HepG2 (cell line): ENCODE measurements around the gene BORCS5. TPM values are rescaled to one million over a fixed set of nuclear protein-coding genes. Genes with fewer than 3 reads are reported as not detected.
A peak's percentile ranks its signal among the peaks of the same experiment; 100 is the strongest.

ENCODE experiments used
- ARNT ChIP-seq: fragments of 450-650 bp; IDR thresholded peaks from 2 replicates; pipeline ENCODE4 v1.6.1; 2017
- BATF2 ChIP-seq: sonication (generic); formaldehyde crosslinking; IDR thresholded peaks from 2 replicates; pipeline ENCODE4 v1.8.0; 2022; ENCODE audit warnings: mild to moderate bottlenecking, missing genetic modification reagents, moderate library complexity
- CREB3 ChIP-seq: sonication (generic); formaldehyde crosslinking; IDR thresholded peaks from 2 replicates; pipeline ENCODE4 v1.5.0; 2020; ENCODE audit warnings: missing genetic modification reagents
- GATAD2A ChIP-seq: IDR thresholded peaks from 2 replicates; pipeline ENCODE4 v1.6.1; 2016
- HNF4G ChIP-seq, 2 experiments: sonication (generic) in 1 of 2; formaldehyde crosslinking in 1 of 2; IDR thresholded peaks; 2 replicates each; pipeline versions ENCODE4 v1.4.0 to v1.6.1; 2011 to 2020; ENCODE audit warnings: borderline replicate concordance in 2 of 2, low read depth in 2 of 2, mild to moderate bottlenecking in 2 of 2, low read length in 1 of 2, missing genetic modification reagents in 1 of 2, moderate library complexity in 1 of 2
- MAFK ChIP-seq, 2 experiments: IDR thresholded peaks in 1 of 2; conservative IDR thresholded peaks in 1 of 2; 2 replicates each; pipeline ENCODE4 v1.6.1; 2011; ENCODE audit warnings: improper control_type of control experiment in 2 of 2, low read length in 2 of 2
- MBD4 ChIP-seq: IDR thresholded peaks from 2 replicates; pipeline ENCODE4 v1.6.1; 2012; ENCODE audit warnings: low read length, inconsistent platforms, borderline replicate concordance
- PAXIP1 ChIP-seq: sonication (generic); formaldehyde crosslinking; conservative IDR thresholded peaks from 2 replicates; pipeline ENCODE4 v1.4.0; 2020; ENCODE audit warnings: mild to moderate bottlenecking, missing genetic modification reagents, moderate library complexity
- TBX3 ChIP-seq: fragments of 450-650 bp; IDR thresholded peaks from 2 replicates; pipeline ENCODE4 v1.6.1; 2017; ENCODE audit warnings: antibody characterized with exemption, mild to moderate bottlenecking, inconsistent platforms, borderline replicate concordance
- TFAP4 ChIP-seq: sonication (generic); IDR thresholded peaks from 2 replicates; pipeline ENCODE4 v1.6.1; 2016; ENCODE audit warnings: low read depth, borderline replicate concordance
- TOPORS ChIP-seq: sonication (generic); formaldehyde crosslinking; IDR thresholded peaks from 2 replicates; pipeline ENCODE4 v1.8.0; 2023; ENCODE audit warnings: mild to moderate bottlenecking, missing genetic modification reagents
- ZNF225 ChIP-seq: sonication (generic); formaldehyde crosslinking; IDR thresholded peaks from 2 replicates; pipeline ENCODE4 v1.4.0; 2020; ENCODE audit warnings: mild to moderate bottlenecking, missing genetic modification reagents
- ZNF274 ChIP-seq: sonication (generic); formaldehyde crosslinking; IDR thresholded peaks from 2 replicates; pipeline ENCODE4 v1.5.1; 2020; ENCODE audit warnings: mild to moderate bottlenecking, missing genetic modification reagents
- ZNF407 ChIP-seq: sonication (generic); formaldehyde crosslinking; IDR thresholded peaks from one replicate; pipeline ENCODE4 v1.5.1; 2020; ENCODE audit warnings: mild to moderate bottlenecking, missing genetic modification reagents; ENCODE audit errors: not compliant biosample characterization
- polyA plus RNA-seq, 8 experiments: library from polyadenylated mRNA; depleted of rRNA in 3 of 8; stranded (reverse) in 7 of 8; unstranded in 1 of 8; fragments of >200 nt; fragmentation: Illumina TruSeq in 4 of 8; extraction: Trizol in 4 of 8; gene quantifications; 2 replicates each; pipeline versions ENCODE4 v1.2.1 to v1.2.3, GENCODE V29; 2011 to 2016; ENCODE audit warnings: low read depth in 4 of 8, missing spikeins in 1 of 8, mixed read lengths in 1 of 8; ENCODE audit not compliant: insufficient read depth in 1 of 8
- total RNA-seq, 5 experiments: library from RNA; depleted of rRNA; stranded (reverse); fragments of >200 nt; fragmentation: Illumina TruSeq; extraction: Trizol; gene quantifications; 2 replicates each; pipeline ENCODE4 v1.2.3, GENCODE V29; 2016; ENCODE audit warnings: low read depth in 1 of 5

Gene BORCS5
- total and polyA plus RNA-seq, 2 of the 13 experiments (the other 11 are each of a cell fraction or from before 2014, with no cell fraction given): 3.9 to 4.7 TPM

- TF ChIP-seq BATF2 (CRISPR knock-in tag) (no peak), ZNF407 (no peak), HNF4G (IDR thresholded peaks at IDR 0.05; ENCODE audit: borderline replicate concordance, low read depth, low read length) (no peak), HNF4G (CRISPR knock-in tag; IDR thresholded peaks at IDR 0.05; ENCODE audit: borderline replicate concordance, low read depth) (no peak), MBD4 (no peak), TBX3 (no peak), TOPORS (CRISPR knock-in tag) (no peak), TFAP4 (0 out of 2 replicates have a peak, but pooled peaks have one; percentile 25), ARNT (no peak), GATAD2A (no peak), PAXIP1 (CRISPR knock-in tag) (no peak), ZNF225 (CRISPR knock-in tag) (no peak), MAFK (conservative IDR thresholded peaks at IDR 0.05 in 1 of 2, IDR thresholded peaks at IDR 0.05 in 1 of 2; ENCODE audit: low read length in 2 of 2) (no peak), ZNF274 (no peak), CREB3 (no peak)
Measured at GRCh38 chr12:12445165-12445881, 88.4 kb downstream of the BORCS5 start (continued).
